B cell (primary cell): ENCODE measurements around the gene NKX1-2. TPM values are rescaled to one million over a fixed set of nuclear protein-coding genes. Genes with fewer than 3 reads are reported as not detected.

Source experiments
- ATAC-seq: fragments of 200-7000 bp; cut with Tn5 transposase; one replicate; pipeline ENCODE4 v1.10.0; 2021; ENCODE audit warnings: low read depth, mild to moderate bottlenecking, moderate number of reproducible peaks, moderate library complexity
- CTCF ChIA-PET: fragments of 350-600 bp; sonication (Branson Sonifier 250); formaldehyde crosslinking; loops from one replicate; lab custom pipeline; 2021; ENCODE audit warnings: antibody characterized with exemption, inconsistent platforms; lab: Charles Lee
- POLR2A ChIA-PET: fragments of 350-600 bp; sonication (Branson Sonifier 250); formaldehyde crosslinking; loops from one replicate; lab custom pipeline; 2021; ENCODE audit warnings: antibody characterized with exemption; lab: Charles Lee
- DNase-seq: peaks from one replicate; pipeline ENCODE4 v3.0.0; 2013
- H2AFZ ChIP-seq: 2 replicates; pipeline ENCODE4 v1.6.1; 2012; ENCODE audit warnings: mild to moderate bottlenecking, low read depth, low read length; ENCODE audit not compliant: insufficient read depth, poor library complexity, severe bottlenecking
- H3K27ac ChIP-seq, 2 donors: 1 replicate in 1 of 2; 2 replicates in 1 of 2; pipeline ENCODE4 v1.5.1; 2012 to 2013; ENCODE audit warnings: low read length in 2 of 2, mild to moderate bottlenecking in 2 of 2, moderate library complexity in 1 of 2
- H3K27me3 ChIP-seq, 4 experiments: fragments of 200-600 bp in 1 of 4; sonication (generic) in 1 of 4; replicated peaks in 1 of 4; 1 replicate in 2 of 4; 2 replicates in 2 of 4; pipeline versions ENCODE4 v1.6.1 to v1.7.0; 2013 to 2016; ENCODE audit warnings: low read length in 3 of 4, mild to moderate bottlenecking in 2 of 4, mixed read lengths in 1 of 4, moderate library complexity in 1 of 4; ENCODE audit not compliant: insufficient read depth in 4 of 4, control insufficient read depth in 3 of 4; ENCODE audit errors: control extremely low read depth in 1 of 4
- H3K36me3 ChIP-seq, 2 experiments: replicated peaks in 1 of 2; 1 replicate in 1 of 2; 2 replicates in 1 of 2; pipeline versions ENCODE4 v1.6.1 to v1.7.1; 2013; ENCODE audit warnings: low read length in 1 of 2; ENCODE audit not compliant: insufficient read depth in 2 of 2, control insufficient read depth in 1 of 2; ENCODE audit errors: control extremely low read depth in 1 of 2, extremely low read depth in 1 of 2
- H3K4me1 ChIP-seq, 2 donors: fragments of 200-600 bp in 1 of 2; sonication (generic) in 1 of 2; 1 replicate in 1 of 2; 2 replicates in 1 of 2; pipeline versions ENCODE4 v1.5.1 to v1.6.1; 2013 to 2017; ENCODE audit warnings: low read length in 2 of 2; ENCODE audit not compliant: control insufficient read depth in 2 of 2, insufficient read depth in 2 of 2
- H3K4me2 ChIP-seq: replicated peaks from 2 replicates; pipeline ENCODE3; 2012; ENCODE audit warnings: mild to moderate bottlenecking, low read depth, low read length; ENCODE audit not compliant: poor library complexity, severe bottlenecking
- H3K4me3 ChIP-seq, 5 experiments: fragments of 200-600 bp in 1 of 5; sonication (generic) in 1 of 5; 1 replicate in 3 of 5; 2 replicates in 2 of 5; pipeline versions ENCODE4 v1.5.1 to v1.7.0; 2011 to 2016; ENCODE audit warnings: low read length in 4 of 5, mild to moderate bottlenecking in 4 of 5, low read depth in 2 of 5, control low read depth in 1 of 5, moderate library complexity in 1 of 5; ENCODE audit not compliant: insufficient read depth in 1 of 5; ENCODE audit errors: control extremely low read depth in 1 of 5, extremely low read depth in 1 of 5
- H3K79me2 ChIP-seq: fragments of 200-600 bp; sonication (generic); one replicate; pipeline ENCODE4 v1.6.0; 2016; ENCODE audit warnings: low read length; ENCODE audit not compliant: control insufficient read depth, insufficient read depth
- H3K9ac ChIP-seq: fragments of 200-600 bp; sonication (generic); 2 replicates; pipeline ENCODE4 v1.6.1; 2017; ENCODE audit warnings: mild to moderate bottlenecking, low read length, moderate library complexity
- H3K9me3 ChIP-seq, 3 donors: one replicate each; pipeline versions ENCODE4 v1.6.1 to v1.7.1; 2013; ENCODE audit warnings: low read length in 2 of 3; ENCODE audit not compliant: control insufficient read depth in 2 of 3, insufficient read depth in 1 of 3; ENCODE audit errors: control extremely low read depth in 1 of 3
- H4K20me1 ChIP-seq: 2 replicates; pipeline ENCODE4 v1.6.0; 2012; ENCODE audit warnings: mild to moderate bottlenecking, low read length; ENCODE audit not compliant: insufficient read depth, control insufficient read depth, poor library complexity, severe bottlenecking
- H3K27ac Mint-ChIP-seq: one replicate; pipeline ENCODE4 v1.8.0; 2021; ENCODE audit warnings: mixed read lengths
- H3K27me3 Mint-ChIP-seq: one replicate; pipeline ENCODE4 v1.8.0; 2021; ENCODE audit warnings: mixed read lengths
- H3K4me1 Mint-ChIP-seq: one replicate; pipeline ENCODE4 v1.8.0; 2021; ENCODE audit warnings: mixed read lengths
- H3K4me3 Mint-ChIP-seq: one replicate; pipeline ENCODE4 v1.8.0; 2021; ENCODE audit warnings: mixed read lengths
- H3K9me3 Mint-ChIP-seq: one replicate; pipeline ENCODE4 v1.8.0; 2022; ENCODE audit warnings: mixed read lengths; ENCODE audit not compliant: insufficient read depth
- EZH2 ChIP-seq: IDR thresholded peaks from 2 replicates; pipeline ENCODE4 v1.6.1; 2012; ENCODE audit warnings: borderline replicate concordance, low read depth, mild to moderate bottlenecking, moderate library complexity, low read length; ENCODE audit not compliant: insufficient read depth, poor library complexity, severe bottlenecking
- WGBS: methylation state at CpG from one replicate; pipeline ENCODE4 v1.1.5; 2013; ENCODE audit warnings: missing lambda C conversion rate; ENCODE audit not compliant: insufficient coverage; 5-methylcytosine and 5-hydroxymethylcytosine counted together
- intact Hi-C: fragments of 100-400 bp; cut with micrococcal nuclease; formaldehyde crosslinking; loops from one replicate; pipeline ENCODE4 v1.10.0; 2022
- polyA plus RNA-seq: library from polyadenylated mRNA; depleted of rRNA; stranded (reverse); fragments of >200 nt; gene quantifications from 2 replicates; pipeline ENCODE4 v1.2.3, GENCODE V29; 2012
- total RNA-seq, 2 donors: library from RNA; stranded (reverse); fragments of 120-200 nt in 1 of 2; gene quantifications; 1 replicate in 1 of 2; 2 replicates in 1 of 2; pipeline versions ENCODE4 v1.2.3 to v1.2.4, GENCODE V29; 2013 to 2022
- TF ChIP-seq, protein P1 (sequence below): fragments of 200-600 bp; IDR thresholded peaks from one replicate; pipeline ENCODE4 v1.8.0; 2022; ENCODE audit warnings: antibody characterized with exemption, mild to moderate bottlenecking

NKX1-2 gene
- total and polyA plus RNA-seq, 2 donors (not counting 1 experiment from before 2014, with no cell fraction given): not detected

DNA sequence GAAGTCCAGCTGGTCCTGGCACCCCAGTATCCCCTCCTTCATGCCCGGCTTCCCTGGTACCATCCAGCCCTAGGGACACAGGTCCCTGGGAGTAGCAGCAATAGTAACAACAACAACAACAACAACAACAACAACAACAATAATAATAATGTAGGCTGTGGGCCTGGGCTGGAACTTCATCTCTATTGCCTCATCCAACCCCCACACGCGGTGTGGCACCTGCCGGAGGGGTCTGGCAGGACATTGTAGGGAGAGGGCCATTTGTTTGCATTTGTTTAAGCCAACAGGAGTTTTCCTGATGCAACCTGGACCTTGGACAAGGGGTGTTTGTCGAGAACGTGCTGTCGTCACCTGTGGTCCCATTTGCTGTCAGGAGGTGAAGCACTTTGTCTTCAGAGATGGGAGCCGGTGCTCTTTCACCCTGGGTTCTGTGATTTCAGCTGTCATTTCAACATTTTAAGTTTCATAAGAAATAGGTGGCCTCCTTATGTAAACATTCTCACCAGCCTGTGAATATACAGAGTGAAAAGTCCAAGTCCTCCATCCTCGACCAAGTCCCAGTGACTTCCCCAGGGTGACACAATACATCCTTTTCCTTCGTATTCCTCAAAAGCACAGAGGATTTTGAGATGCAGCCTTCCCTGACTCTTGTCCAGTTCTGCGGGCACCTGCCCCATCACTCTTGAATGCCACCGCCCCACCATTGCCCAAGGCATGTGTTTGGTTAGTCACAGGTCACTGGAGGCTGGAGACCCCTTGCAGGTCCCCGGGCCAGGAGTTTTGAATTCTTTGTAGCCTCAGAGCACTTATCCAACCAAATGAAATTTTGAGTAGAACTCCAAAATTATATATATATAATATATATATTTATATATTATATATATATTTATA lies 21.0 kb upstream of the NKX1-2 start:
- no peak overlapping the region for H3K4me3 ChIP-seq
- Mint-ChIP-seq H3K9me3 (no peaks in the 10 kb centered on the region), H3K4me1 (peaks cover 18% of the 10 kb centered on the region), H3K27me3 (no peaks in the 10 kb centered on the region), H3K4me3 (no peak overlapping the region), H3K27ac (no peak overlapping the region)
- TF ChIP-seq, protein P1, sequence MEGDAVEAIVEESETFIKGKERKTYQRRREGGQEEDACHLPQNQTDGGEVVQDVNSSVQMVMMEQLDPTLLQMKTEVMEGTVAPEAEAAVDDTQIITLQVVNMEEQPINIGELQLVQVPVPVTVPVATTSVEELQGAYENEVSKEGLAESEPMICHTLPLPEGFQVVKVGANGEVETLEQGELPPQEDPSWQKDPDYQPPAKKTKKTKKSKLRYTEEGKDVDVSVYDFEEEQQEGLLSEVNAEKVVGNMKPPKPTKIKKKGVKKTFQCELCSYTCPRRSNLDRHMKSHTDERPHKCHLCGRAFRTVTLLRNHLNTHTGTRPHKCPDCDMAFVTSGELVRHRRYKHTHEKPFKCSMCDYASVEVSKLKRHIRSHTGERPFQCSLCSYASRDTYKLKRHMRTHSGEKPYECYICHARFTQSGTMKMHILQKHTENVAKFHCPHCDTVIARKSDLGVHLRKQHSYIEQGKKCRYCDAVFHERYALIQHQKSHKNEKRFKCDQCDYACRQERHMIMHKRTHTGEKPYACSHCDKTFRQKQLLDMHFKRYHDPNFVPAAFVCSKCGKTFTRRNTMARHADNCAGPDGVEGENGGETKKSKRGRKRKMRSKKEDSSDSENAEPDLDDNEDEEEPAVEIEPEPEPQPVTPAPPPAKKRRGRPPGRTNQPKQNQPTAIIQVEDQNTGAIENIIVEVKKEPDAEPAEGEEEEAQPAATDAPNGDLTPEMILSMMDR: no peak
- no peak for TF ChIP-seq EZH2
- peaks cover 4 to 5% of the 10 kb centered on the region in 2 donors for H3K4me1 ChIP-seq
- H3K79me2 ChIP-seq: peaks cover 37% of the 10 kb centered on the region
- H3K9ac ChIP-seq: no peak overlapping the region
- H3K4me2 ChIP-seq: no peak overlapping the region
- H3K27ac ChIP-seq: no peak overlapping the region
- H3K9me3 ChIP-seq: no peaks in the 10 kb centered on the region
- WGBS: 100% methylated on average over 7 of the region's 13 CpGs
- ChIA-PET CTCF (no interaction called here), POLR2A (no interaction called here)
- H3K36me3 ChIP-seq: peaks cover 0 to 3% of the 10 kb centered on the region in 2 experiments
- H3K27me3 ChIP-seq: no peaks in the 10 kb centered on the region
- H2AFZ ChIP-seq: no peak overlapping the region
- intact Hi-C loops: no loop called here
- ATAC-seq: no peak
- peaks cover 6% of the 10 kb centered on the region for H4K20me1 ChIP-seq
- no peak for DNase-seq

DNA sequence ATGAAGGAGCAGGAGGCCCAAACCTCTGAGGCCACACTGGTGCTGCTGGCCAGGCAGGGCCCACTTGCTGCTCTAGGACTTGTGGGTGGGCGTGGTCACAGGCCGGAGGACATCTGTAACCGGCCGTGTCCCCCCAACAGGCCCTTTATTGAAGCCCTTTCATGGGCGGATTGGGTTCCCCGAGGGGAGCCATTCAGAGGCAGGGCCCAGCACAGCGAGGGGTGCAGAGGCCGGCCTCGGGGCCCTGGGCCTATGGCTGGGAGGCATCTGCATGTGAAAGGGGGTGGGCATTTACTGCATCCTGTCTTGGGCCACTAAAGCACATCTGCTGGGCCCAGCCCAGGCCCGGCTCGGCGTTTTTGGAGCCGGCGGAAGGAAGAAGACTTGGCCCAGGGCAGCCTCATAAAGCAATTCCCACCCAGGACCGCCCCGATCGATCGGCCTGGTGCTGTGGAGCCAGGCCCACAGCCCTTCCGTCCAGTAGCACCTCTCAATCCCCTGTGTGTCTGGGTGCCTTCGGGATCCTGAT lies 20.2 kb upstream of the NKX1-2 start:
- POLR2A ChIA-PET: no interaction called here
- no peak for ATAC-seq
- Mint-ChIP-seq H3K27ac (no peak overlapping the region), H3K27me3 (no peaks in the 10 kb centered on the region), H3K4me3 (no peak overlapping the region), H3K4me1 (peaks cover 26% of the 10 kb centered on the region), H3K9me3 (no peaks in the 10 kb centered on the region)
- Histone ChIP-seq H3K36me3 (peaks cover 0 to 3% of the 10 kb centered on the region in 2 experiments), H2AFZ (no peak overlapping the region), H3K4me3 (no peak overlapping the region), H4K20me1 (peaks cover 6% of the 10 kb centered on the region), H3K79me2 (peaks cover 42% of the 10 kb centered on the region), H3K9ac (no peak overlapping the region), H3K4me2 (no peak overlapping the region), H3K9me3 (no peaks in the 10 kb centered on the region), H3K27me3 (no peaks in the 10 kb centered on the region), H3K4me1 (peaks cover 12 to 13% of the 10 kb centered on the region in 2 donors), H3K27ac (no peak overlapping the region)
- no peak for TF ChIP-seq EZH2
- TF ChIP-seq, protein P1: no peak
- WGBS: 98% methylated on average over 17 of the region's 20 CpGs
- DNase-seq: no peak
- intact Hi-C loops: loop anchor here (10.0 kb wide), 2 partner anchors 145 to 1315 kb away; partner anchors contain the start of gene BUB3
- CTCF ChIA-PET: no interaction called here
